K562 (cell line): Measurements from ENCODE around the gene TSC22D1. TPM values are rescaled to one million over a fixed set of nuclear protein-coding genes. Genes with fewer than 3 reads are reported as not detected.

Source experiments
- ATAC-seq: fragments of 200-7000 bp; cut with Tn5 transposase; 3 replicates; pipeline ENCODE4 v1.9.1; 2020; ENCODE audit warnings: moderate library complexity
- BruUV-seq: library from RNA; stranded (reverse); fragments of 400-500 nt; replicated peaks from 2 replicates; lab custom pipeline; 2021; lab: Mats Ljungman, UMichigan
- CTCF ChIA-PET: fragments of 300-600 bp; formaldehyde crosslinking; extraction: SDS; loops from one replicate; lab custom pipeline; 2021; ENCODE audit warnings: low intra/inter-chr PET ratio; lab: Yijun Ruan, JAX
- POLR2A ChIA-PET: fragments of 300-600, 350-650 bp; sonication (Branson Sonifier 250); formaldehyde crosslinking; extraction: SDS; loops from one replicate; lab custom pipeline; 2021; ENCODE audit warnings: antibody characterized with exemption, inconsistent platforms; lab: Yijun Ruan, JAX
- DNase-seq, 4 experiments: peaks; one replicate each; pipeline versions ENCODE4 v3.0.0 to v3.0.0-alpha.2; 2011 to 2018; ENCODE audit warnings: low spot score in 3 of 4, mixed read lengths in 3 of 4; ENCODE audit errors: extremely low read depth in 1 of 4
- FAIRE-seq: peaks from 2 replicates; lab custom pipeline; 2011; peaks lifted over from hg19 to GRCh38; lab: Jason Lieb, UNC
- H2AFZ ChIP-seq: 2 replicates; pipeline ENCODE4 v1.6.0; 2011; ENCODE audit warnings: low read depth, low read length, control low read depth, inconsistent platforms
- H3K27ac ChIP-seq: fragments of 200-600 bp; 3 replicates; pipeline ENCODE4 v1.8.0; 2011; ENCODE audit warnings: low read depth, mild to moderate bottlenecking, control low read depth, inconsistent platforms, low read length, moderate library complexity, mixed read lengths; ENCODE audit errors: extremely low read depth
- H3K27me3 ChIP-seq, 2 experiments: fragments of 300-600 bp in 1 of 2; 2 replicates in 1 of 2; 3 replicates in 1 of 2; pipeline versions ENCODE4 v1.6.0 to v1.8.0; 2011; ENCODE audit warnings: inconsistent platforms in 2 of 2, low read length in 2 of 2, mild to moderate bottlenecking in 1 of 2, mixed read lengths in 1 of 2, moderate library complexity in 1 of 2; ENCODE audit not compliant: control insufficient read depth in 2 of 2, insufficient read depth in 2 of 2
- H3K36me3 ChIP-seq: fragments of 300-600 bp; 3 replicates; pipeline ENCODE4 v1.8.0; 2011; ENCODE audit warnings: mild to moderate bottlenecking, low read length, inconsistent platforms; ENCODE audit not compliant: control insufficient read depth, insufficient read depth
- H3K4me1 ChIP-seq, 2 experiments: fragments of 200-600 bp in 1 of 2; replicated peaks in 1 of 2; 2 replicates in 1 of 2; 3 replicates in 1 of 2; pipeline versions ENCODE4 v1.5.1 to v1.8.0; 2011; ENCODE audit warnings: inconsistent platforms in 2 of 2, low read length in 2 of 2, mild to moderate bottlenecking in 1 of 2, mixed read lengths in 1 of 2, moderate library complexity in 1 of 2; ENCODE audit not compliant: control insufficient read depth in 2 of 2, insufficient read depth in 2 of 2
- H3K4me2 ChIP-seq: 2 replicates; pipeline ENCODE4 v1.6.1; 2011; ENCODE audit warnings: low read length, control low read depth, inconsistent platforms, mixed read lengths; ENCODE audit not compliant: insufficient read depth
- H3K4me3 ChIP-seq: fragments of 200-600 bp; sonication (generic), shearing (Covaris generic); 2 replicates; pipeline ENCODE4 v1.5.1; 2016; ENCODE audit warnings: control low read depth, inconsistent platforms
- H3K79me2 ChIP-seq: fragments of 200-600 bp; 3 replicates; pipeline ENCODE4 v1.8.0; 2011; ENCODE audit warnings: low read length, inconsistent platforms; ENCODE audit not compliant: control insufficient read depth, insufficient read depth
- H3K9ac ChIP-seq, 2 experiments: 2 replicates each; pipeline versions ENCODE4 v1.6.0 to v1.6.1; 2011; ENCODE audit warnings: low read depth in 2 of 2, low read length in 2 of 2, control low read depth in 1 of 2, inconsistent platforms in 1 of 2, mild to moderate bottlenecking in 1 of 2, mixed read lengths in 1 of 2; ENCODE audit not compliant: insufficient read depth in 1 of 2
- H3K9me1 ChIP-seq: one replicate; pipeline ENCODE4 v1.6.0; 2011; ENCODE audit warnings: inconsistent platforms, mild to moderate bottlenecking, low read length, moderate library complexity; ENCODE audit not compliant: control insufficient read depth, insufficient read depth
- H3K9me3 ChIP-seq: replicated peaks from 2 replicates; pipeline ENCODE4 v1.5.1; 2011; ENCODE audit warnings: low read depth, low read length, inconsistent platforms; ENCODE audit not compliant: control insufficient read depth, insufficient read depth
- H4K20me1 ChIP-seq: replicated peaks from 2 replicates; pipeline ENCODE4 v1.6.1; 2011; ENCODE audit warnings: low read length, inconsistent platforms, mixed read lengths; ENCODE audit not compliant: control insufficient read depth, insufficient read depth
- GABPB2 ChIP-seq: fragments of 250-450 bp; sonication (Bioruptor Pico); conservative IDR thresholded peaks from 2 replicates; pipeline ENCODE4 v1.5.1; 2021; ENCODE audit warnings: mild to moderate bottlenecking
- LARP7 ChIP-seq: fragments of 450-650 bp; IDR thresholded peaks from 2 replicates; pipeline ENCODE4 v1.6.1; 2016
- RAD21 ChIP-seq, 2 experiments: fragments of 250-450 bp in 1 of 2; fragments of 450-650 bp in 1 of 2; sonication (Bioruptor Pico) in 1 of 2; formaldehyde crosslinking in 1 of 2; IDR thresholded peaks in 1 of 2; conservative IDR thresholded peaks in 1 of 2; 2 replicates each; pipeline versions ENCODE4 v1.4.0 to v1.8.0; 2020 to 2022; ENCODE audit warnings: mild to moderate bottlenecking in 2 of 2, moderate library complexity in 1 of 2
- ZNF77 ChIP-seq: fragments of 250-450 bp; sonication (Bioruptor Pico); IDR thresholded peaks from 2 replicates; pipeline ENCODE4 v1.5.0; 2020
- WGBS: fragments of 100-300 bp; shearing (Covaris generic); methylation state at CpG from one replicate; pipeline ENCODE4 v1.1.6; 2016; ENCODE audit warnings: low coverage, mixed read lengths; ENCODE audit not compliant: insufficient coverage; ENCODE audit errors: missing lambda C conversion rate; 5-methylcytosine and 5-hydroxymethylcytosine counted together
- in situ Hi-C: fragments of 300-500 bp; cut with MboI; formaldehyde crosslinking; loops from 4 replicates; pipeline ENCODE4 v1.15.0; 2018; ENCODE audit warnings: inconsistent platforms, mixed read lengths
- intact Hi-C: fragments of 100-400 bp; cut with micrococcal nuclease; formaldehyde crosslinking; loops from 2 replicates; pipeline ENCODE4 v1.14.2; 2022
- polyA plus RNA-seq, 8 experiments: library from polyadenylated mRNA; depleted of rRNA in 4 of 8; stranded (reverse) in 5 of 8; unstranded in 3 of 8; fragments of >200 nt; fragmentation: Nextera tagmentation in 2 of 8; fragmentation: Illumina TruSeq in 1 of 8; extraction: Ambion mirVana in 2 of 8; extraction: Trizol in 1 of 8; gene quantifications; 2 replicates each; pipeline versions ENCODE4 v1.2.1 to v1.2.3, GENCODE V29; 2011 to 2014; ENCODE audit warnings: inconsistent platforms in 1 of 8, missing spikeins in 1 of 8
- total RNA-seq, 7 experiments: library from RNA; depleted of rRNA in 6 of 7; stranded (reverse); fragments of >200 nt in 6 of 7; fragmentation: Illumina TruSeq in 2 of 7; extraction: Trizol in 2 of 7; gene quantifications; 2 replicates each; pipeline versions ENCODE4 v1.2.1 to v1.2.3, GENCODE V29; 2011 to 2021; ENCODE audit warnings: low replicate concordance in 1 of 7
- TF ChIP-seq, protein P1 (sequence below): fragments of 250-450 bp; sonication (Bioruptor Pico); IDR thresholded peaks from 2 replicates; pipeline ENCODE4 v1.4.0; 2020; ENCODE audit warnings: mild to moderate bottlenecking, moderate library complexity

TSC22D1 gene
- total and polyA plus RNA-seq, 9 of the 15 experiments (the other 6 are each of a cell fraction or from before 2014, with no cell fraction given): 2.6 to 19.8 (median 8.4) TPM

DNA sequence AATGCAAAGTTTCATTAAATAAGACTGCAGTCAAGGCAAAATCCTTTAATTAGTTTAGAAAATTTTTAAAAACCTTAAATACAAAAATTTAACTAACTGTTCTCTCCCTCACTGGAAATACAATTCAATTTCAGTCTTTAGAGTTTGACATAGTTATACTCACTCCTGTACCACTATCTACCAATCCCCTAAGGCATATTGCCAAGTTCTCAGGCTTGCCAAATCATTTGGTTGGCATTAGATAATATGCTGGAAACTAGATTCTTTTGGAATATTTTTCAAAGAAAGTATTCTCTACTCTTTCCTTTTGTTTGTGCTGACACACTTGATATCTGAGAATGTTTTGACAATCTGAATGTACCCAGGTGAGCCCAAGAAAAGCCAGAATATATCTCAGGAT lies 77.2 kb downstream of the TSC22D1 start (continued):
- TF ChIP-seq, protein P1, sequence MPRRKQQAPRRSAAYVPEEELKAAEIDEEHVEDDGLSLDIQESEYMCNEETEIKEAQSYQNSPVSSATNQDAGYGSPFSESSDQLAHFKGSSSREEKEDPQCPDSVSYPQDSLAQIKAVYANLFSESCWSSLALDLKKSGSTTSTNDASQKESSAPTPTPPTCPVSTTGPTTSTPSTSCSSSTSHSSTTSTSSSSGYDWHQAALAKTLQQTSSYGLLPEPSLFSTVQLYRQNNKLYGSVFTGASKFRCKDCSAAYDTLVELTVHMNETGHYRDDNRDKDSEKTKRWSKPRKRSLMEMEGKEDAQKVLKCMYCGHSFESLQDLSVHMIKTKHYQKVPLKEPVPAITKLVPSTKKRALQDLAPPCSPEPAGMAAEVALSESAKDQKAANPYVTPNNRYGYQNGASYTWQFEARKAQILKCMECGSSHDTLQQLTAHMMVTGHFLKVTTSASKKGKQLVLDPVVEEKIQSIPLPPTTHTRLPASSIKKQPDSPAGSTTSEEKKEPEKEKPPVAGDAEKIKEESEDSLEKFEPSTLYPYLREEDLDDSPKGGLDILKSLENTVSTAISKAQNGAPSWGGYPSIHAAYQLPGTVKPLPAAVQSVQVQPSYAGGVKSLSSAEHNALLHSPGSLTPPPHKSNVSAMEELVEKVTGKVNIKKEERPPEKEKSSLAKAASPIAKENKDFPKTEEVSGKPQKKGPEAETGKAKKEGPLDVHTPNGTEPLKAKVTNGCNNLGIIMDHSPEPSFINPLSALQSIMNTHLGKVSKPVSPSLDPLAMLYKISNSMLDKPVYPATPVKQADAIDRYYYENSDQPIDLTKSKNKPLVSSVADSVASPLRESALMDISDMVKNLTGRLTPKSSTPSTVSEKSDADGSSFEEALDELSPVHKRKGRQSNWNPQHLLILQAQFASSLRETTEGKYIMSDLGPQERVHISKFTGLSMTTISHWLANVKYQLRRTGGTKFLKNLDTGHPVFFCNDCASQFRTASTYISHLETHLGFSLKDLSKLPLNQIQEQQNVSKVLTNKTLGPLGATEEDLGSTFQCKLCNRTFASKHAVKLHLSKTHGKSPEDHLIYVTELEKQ: no peak
- no peak for TF ChIP-seq LARP7

DNA sequence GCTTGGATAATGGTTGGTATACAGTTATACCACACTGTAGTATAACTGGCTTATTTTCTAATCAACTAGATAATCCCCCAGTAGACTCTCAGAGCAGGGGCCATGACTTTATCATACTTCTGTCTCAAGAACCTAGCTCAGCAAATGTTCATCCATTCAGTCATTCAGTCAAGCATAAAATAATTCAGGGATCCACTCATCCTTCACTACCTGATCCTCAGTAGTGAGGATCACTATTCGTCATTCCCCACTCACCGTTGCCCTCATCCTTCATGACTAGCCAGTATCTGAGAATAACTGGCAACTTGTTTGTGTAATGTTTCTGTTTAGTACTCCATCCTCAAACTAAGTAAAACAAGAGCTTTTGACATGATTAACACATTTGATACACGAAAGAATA lies 77.6 kb downstream of the TSC22D1 start:
- CTCF ChIA-PET: no interaction called here
- no peaks in the 10 kb centered on the region for H4K20me1 ChIP-seq
- POLR2A ChIA-PET: interaction anchor here (0.6 kb wide), 1 partner anchor 485 kb away, joined by 3 read pairs; no protein-coding TSS in a partner anchor
- H3K9me3 ChIP-seq: no peaks in the 10 kb centered on the region
- DNase-seq: no peak
- H3K4me3 ChIP-seq: no peak overlapping the region
- no peak for ATAC-seq
- TF ChIP-seq ZNF77 (CRISPR knock-in tag): no peak
- TF ChIP-seq RAD21 (CRISPR knock-in tag; conservative IDR thresholded peaks at IDR 0.05 in 1 of 2, IDR thresholded peaks at IDR 0.05 in 1 of 2): no peak
- no peak for TF ChIP-seq GABPB2
- H3K9ac ChIP-seq: no peak overlapping the region
- FAIRE-seq: no peak
- in situ Hi-C loops: no loop called here
- H3K27ac ChIP-seq: no peak overlapping the region
- no peaks in the 10 kb centered on the region for H3K36me3 ChIP-seq
- WGBS: 13% methylated on average over 3 of the region's 3 CpGs
- no TSS peak for BruUV-seq
- H3K4me2 ChIP-seq: no peak overlapping the region
- no peaks in the 10 kb centered on the region for H3K27me3 ChIP-seq
- intact Hi-C loops: no loop called here
- no peak overlapping the region for H2AFZ ChIP-seq
- H3K79me2 ChIP-seq: no peaks in the 10 kb centered on the region
- no peaks in the 10 kb centered on the region for H3K4me1 ChIP-seq
- no peaks in the 10 kb centered on the region for H3K9me1 ChIP-seq
